Forelimb muscle (tissue), 1 donor: Measurements from ENCODE around the gene TET1. TPM values are rescaled to one million over a fixed set of nuclear protein-coding genes. Genes with fewer than 3 reads are reported as not detected.
"Not testable (repeated sequence)": the region's sequence is repeated elsewhere in the genome, so short reads cannot be mapped to it uniquely, and the experiment has no call there.

Experiments
- DNase-seq: peaks from one replicate; pipeline ENCODE4 v3.0.0-alpha.2; 2013; ENCODE audit warnings: low read depth
- polyA plus RNA-seq: library from polyadenylated mRNA; unstranded; fragments of 120-200 nt; gene quantifications from one replicate; pipeline ENCODE4 v1.2.1, GENCODE V29; 2013; ENCODE audit not compliant: insufficient read length

The TET1 gene
- polyA plus RNA-seq, 1 donor, result 8.2 TPM

DNA sequence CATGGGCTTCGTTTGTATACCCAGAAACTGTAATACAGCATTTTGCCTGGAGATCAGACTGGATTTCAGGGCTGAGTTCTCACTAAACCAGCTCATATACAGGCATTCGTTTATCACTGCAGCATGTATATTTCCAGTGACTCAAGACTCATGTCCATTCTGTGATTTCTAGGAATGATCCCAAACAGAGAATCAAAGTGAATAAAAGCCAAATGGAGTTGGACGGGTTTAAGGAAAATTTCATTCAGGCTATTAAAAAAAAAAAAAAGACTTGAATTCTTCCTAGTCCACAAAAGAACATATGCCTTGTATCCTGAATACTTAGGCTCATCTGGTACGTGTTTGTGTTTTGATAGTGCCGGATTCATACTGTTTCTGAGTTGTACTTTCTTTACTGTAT, 46.8 kb downstream of the TET1 start:
- DNase-seq, result peak; percentile 90

DNA sequence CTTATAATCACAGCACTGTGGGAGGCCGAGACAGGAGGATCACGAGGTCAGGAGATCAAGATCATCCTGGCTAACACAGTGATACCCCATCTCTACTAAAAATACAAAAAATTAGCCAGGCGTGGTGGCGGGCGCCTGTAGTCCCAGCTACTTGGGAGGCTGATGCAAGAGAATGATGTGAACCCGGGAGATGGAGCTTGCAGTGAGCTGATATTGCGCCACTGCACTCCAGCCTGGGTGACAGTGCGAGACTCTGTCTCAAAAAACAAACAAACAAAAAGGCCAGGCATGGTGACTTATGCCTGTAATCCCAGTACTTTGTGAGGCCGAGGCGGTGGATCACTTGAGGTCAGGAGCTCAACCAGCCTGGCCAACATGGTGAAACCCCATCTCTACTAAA, 49.9 kb downstream of the TET1 start:
- DNase-seq, result not testable (repeated sequence)

DNA sequence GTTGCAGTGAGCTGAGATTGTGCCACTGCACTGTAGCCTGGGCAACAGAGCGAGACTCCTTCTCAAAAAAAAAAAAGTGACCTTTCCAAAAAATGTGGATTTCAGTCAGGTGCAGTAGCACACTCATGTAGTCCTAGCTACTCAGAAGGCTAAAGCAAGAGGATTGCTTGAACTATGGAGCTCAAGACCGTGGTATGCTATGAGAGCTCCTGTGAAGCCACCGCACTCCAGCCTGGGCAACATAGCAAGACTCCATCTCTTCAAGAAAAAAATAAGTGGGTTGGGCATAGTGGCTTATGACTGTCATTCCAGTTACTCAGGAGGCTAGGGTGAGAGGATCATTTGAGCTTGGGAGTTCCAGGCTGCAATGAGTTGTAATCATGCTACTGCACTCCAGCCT, 51.1 kb downstream of the TET1 start:
- no peak for DNase-seq

DNA sequence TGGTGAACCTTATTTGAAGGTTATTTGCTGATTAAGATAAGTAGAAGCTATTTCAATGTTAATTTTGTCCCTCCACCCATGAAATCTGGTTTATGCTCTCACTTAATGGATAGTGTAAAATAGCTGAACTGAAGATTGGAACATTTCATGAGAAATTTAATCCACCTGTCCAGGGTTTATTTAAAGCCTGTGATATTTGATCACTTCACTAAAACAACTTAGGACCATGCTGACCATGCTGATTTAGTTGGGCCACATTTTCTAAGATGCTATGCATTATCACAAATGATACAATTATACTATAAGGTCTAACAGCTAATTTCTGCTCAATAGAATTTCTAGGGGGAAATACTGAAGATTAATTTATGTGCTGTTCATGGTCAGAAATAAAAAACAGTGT, 53.8 kb downstream of the TET1 start:
- not testable (repeated sequence) for DNase-seq

DNA sequence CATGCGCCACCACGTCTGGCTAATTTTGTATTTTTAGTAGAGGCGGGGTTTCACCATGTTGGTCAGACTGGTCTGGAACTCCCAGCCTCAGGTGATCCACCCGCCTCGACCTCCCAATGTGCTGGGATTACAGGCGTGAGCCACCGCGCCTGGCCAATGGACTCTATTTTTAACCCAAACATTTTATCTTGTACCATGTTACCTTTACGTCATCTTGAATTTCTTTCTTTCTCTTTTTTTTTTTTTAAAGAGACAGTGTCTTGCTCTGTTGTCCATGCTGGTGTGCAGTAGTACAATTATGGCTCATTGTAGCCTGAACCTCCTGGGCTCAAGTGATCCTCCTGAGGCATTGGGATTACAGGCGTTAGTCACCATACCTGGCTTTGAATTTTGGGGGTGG, 57.6 kb downstream of the TET1 start:
- DNase-seq, result not testable (repeated sequence)

DNA sequence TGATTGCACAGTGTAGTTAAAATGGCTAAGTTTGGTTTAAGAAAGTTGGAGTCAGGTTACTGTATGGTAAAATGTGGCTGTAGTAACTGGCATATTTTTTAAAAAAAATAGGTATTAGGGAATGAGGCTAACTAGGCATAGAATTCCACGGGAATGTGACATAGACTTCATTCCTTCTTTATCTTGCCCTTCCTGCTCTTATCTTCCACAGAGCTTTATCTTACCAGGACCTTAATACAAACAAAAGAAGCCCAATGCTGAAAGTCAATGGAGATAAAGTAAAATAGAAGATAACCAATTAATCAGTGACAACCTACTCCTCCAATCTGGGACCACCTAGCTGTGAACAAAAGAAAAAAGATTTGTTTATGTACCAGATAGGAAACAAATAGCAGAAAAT, 58.1 kb downstream of the TET1 start:
- DNase-seq, result no peak

DNA sequence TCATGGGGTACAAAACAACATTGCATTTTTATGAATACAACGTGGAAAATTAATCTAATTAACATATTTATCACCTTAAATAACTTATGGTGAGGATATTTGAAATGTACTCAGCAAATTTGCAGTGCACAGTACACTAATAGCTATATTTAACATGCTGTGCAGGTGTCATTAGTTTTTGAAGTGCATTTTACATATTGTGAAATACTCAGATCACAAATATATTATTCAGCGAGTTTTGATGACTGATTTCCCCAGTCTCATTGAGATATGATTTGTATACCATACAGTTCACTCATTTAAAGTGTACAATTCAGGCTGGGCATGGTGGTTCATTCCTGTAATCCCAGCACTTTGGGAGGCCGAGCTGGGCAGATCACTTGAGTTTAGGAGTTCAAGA, 59.5 kb downstream of the TET1 start:
- no peak for DNase-seq

DNA sequence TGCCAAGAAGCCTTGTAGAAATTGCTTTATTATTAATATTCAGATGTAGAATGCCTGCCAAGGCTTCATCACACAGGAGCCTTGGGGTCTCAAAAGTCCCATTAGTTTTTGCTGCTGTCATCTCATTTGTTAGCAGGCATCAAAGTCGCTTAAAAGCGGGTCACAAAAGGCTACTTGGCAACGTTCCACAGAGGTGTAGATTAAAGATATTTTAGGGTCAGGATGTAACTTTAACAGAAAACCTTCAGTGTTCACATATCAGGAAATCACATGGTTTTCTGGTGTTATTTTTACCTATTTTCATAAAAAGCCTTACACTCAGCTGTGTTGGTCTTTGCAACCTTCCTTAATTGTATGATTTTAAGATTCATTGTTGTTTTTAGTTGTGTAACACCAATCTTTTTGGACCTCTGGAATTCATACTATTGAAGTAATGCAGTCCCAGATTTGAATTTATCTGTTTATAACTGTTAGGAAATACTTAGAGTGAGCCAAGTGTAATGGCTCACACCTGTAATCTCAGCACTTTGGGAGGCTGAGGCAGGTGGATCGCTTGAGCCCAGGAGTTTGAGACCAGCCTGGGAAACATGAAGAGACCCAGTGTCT, 65.3 kb downstream of the TET1 start:
- no peak for DNase-seq

DNA sequence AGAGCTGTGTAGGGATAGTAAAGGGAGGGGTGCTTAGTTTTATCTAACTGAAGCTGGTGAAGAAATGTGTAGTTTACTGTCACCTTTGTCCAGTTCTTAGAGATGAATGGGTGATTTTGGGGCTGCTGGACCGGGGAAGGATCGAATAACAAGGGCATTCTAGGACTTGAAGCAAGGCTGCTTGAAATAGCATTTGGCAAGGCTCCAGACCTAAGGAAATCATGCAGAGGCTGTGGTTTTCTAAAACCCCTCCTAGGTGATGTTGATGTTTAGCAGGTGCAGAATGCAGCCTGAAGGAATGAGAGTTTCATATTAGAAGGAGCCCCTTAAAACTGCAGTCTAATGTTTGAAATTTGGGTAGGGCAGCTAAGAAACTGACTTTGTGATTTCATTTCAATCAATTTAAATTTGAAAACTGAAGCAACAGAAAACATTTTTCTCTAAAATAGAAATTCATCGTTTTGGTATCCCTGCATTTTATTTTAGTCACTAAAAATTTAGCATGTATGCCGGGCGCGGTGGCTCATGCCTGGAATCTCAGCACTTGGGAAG, 68.5 kb downstream of the TET1 start:
- no peak for DNase-seq

DNA sequence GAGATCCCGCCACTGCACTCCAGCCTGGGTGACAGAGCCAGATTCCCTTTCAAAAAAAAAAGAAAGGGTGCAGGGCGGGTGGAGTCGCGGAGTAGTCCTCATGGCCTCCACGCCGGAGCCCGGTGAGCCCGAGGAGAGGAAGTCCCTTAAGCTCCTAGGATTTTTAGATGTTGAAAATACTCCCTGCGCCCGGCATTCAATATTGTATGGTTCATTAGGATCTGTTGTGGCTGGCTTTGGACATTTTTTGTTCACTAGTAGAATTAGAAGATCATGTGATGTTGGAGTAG, 72.1 kb downstream of the TET1 start:
- not testable (repeated sequence) for DNase-seq

DNA sequence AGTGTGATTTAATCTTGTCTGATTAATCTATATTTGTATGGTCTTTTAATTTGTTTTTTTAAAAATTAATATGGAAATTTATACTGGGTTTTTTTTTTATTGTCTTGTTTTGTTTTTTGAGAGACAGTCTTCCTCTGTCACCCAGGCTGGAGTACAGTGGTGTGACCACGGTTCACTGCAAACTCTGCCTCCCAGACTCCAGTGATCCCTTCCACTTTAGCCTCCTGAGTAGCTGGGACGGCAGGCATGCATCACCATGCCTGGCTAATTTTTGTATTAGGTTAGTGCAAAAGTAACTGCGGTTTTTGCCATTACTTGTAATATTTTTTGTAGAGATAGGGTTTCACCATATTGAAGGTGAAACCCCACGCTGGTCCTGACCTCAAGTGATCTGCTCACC, 73.1 kb downstream of the TET1 start:
- DNase-seq, result no peak

DNA sequence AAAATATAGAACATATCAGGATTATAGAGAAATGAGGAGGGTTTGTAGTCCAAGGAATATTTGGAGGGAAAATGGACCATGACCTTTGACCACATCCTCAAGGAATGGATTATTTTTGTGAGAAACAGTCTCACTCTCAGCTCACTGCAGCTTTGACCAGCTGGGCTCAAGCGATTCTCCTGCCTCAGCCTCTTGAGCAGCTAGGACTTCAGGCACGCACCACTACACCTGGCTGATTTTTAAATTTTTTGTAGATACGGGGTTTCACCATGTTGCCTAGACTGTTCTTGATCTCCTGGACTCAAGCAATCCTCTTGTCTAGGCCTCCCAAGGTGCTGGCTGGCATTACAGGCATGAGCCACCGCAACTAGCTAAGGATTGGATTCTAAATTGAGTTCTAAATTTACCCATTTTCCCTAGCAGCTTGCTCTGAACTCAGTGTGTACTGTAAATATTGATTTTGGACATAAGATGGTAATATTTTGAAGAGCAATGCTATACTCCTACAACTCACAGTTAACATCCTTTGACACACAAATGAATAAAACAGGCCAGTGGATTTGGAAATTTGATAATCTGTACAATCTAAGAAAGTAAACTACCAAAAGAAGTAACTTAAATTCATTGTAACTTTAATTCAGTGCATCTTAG, 73.8 kb downstream of the TET1 start:
- DNase-seq, result no peak

DNA sequence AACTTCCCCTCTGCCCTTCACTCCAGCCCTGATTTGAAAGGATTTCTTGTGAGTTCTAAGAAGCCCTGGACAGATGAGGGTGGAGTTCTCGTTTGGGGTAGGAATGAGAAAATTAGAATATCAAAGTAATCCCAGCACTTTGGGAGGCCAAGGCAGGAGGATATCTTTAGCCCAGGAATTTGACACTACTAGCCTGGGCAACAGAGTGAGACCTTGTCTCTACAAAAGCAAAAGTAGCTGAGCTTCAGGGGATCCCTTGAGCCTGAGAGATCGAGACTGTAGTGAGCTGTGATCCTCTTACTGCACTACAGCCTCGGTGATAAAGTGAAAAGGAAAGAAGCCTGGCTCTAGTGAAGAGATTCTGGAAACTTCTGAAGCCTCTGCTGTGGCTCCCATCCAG, 76.2 kb downstream of the TET1 start:
- DNase-seq, result no peak

DNA sequence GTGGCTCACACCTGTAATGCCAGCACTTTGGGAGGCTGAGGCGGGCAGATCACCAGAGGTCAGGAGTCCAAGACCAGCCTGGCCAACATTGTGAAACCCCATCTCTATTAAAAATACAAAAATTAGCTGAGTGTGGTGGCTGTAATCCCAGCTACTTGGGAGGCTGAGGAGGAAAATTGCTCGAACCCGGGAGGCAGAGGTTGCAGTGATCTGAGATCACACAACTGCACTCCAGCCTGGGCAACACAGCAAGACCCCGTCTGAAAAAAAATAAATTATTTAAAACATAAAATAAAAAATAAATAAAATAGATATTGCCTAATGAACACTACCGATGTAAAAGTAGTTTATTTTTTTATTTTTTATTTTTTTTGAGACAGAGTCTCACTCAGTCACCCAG, 83.4 kb downstream of the TET1 start:
- not testable (repeated sequence) for DNase-seq

DNA sequence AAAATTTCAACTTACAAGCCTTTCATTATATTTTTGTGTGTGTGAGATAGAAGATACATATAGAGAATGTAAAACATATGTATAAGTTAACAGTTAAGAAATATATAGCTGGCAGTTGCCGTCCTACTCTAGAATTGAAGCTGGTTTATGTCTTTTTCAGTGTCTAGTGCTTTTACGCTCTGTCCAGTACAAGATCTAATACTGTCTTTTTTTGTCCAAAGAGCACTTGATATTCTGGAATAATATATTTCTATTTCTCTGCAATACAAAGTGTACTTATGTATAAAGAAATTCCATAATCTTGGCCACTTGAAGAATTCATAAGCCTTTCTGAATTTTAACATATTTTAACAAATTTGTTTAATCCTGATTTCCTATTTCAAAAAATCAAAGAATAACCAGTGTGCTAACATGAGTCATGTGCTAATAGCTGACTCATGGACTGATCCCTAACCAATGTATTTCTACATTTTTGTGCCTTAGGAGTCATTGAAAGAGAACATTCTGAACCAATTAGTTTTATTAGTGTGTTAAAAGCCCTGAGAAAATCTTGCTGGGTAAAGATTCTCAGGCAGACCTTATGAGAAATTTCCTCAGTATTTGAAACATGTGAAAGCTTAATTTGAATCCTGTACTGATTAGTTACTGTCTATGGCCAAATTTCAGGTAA, 87.7 kb downstream of the TET1 start:
- DNase-seq, result no peak

DNA sequence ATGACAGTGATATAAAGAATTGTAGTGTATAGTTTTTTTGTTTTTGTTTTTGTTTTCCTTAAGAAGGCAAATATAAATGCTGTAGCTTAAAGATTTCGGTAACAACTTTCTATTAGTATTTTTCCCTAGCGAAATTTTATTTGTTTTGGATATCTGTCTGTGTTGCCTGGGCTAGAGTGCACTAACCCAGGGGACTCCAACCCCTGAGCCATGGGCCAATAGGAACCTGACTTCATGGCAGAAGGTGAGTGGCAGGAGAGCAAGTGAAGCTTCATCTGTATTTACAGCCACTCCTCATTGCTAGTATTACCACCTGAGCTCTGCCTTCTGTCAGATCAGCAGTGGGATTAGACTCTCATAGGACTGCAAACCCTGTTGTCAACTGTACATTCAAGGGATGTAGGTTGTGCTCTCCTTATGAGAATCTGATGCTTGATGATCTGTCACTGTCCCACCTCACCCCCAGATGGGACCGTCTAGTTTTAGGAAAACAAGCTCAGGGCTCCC, 95.5 kb downstream of the TET1 start:
- no peak for DNase-seq

DNA sequence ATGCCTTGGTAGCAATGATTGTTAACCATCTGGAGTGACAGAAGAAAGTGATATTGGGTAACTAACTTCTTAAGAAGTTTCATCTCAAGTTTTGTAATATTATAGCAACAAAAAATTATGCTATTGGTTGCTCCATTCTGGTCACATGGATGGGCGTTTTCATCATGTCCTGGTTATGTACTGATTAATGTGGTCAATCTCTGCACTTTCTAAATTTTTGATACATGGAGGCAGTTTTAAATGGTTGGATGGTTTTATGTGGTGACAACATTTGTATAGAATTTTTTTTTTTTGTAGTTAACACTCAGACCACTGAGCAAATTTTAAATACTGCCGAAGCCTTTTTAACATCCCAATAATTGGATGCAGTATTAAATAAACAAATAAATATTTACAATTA, 105.7 kb downstream of the TET1 start:
- DNase-seq, result no peak

DNA sequence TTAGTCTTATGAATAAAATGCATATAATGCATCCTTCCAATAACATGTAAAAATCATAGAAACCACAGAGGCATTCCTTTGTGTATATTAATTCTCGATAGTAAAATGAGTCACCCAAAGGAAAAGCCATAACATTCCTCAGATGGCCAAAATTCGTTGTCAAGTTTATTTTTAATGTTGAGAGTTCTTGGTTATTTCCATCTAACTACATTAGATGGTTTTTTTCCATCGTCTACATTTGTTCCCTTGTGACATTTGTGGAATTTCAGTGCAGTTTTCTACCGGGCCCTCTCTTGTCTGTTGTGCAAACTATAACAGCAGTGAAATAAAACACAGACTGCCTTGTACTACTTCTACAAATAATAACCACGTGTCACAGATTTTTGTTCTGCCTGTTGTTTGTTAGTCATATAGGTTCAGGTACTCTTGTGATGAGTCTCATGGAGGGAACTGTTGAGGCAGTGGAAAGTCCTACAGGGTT, 106.2 kb downstream of the TET1 start:
- no peak for DNase-seq

DNA sequence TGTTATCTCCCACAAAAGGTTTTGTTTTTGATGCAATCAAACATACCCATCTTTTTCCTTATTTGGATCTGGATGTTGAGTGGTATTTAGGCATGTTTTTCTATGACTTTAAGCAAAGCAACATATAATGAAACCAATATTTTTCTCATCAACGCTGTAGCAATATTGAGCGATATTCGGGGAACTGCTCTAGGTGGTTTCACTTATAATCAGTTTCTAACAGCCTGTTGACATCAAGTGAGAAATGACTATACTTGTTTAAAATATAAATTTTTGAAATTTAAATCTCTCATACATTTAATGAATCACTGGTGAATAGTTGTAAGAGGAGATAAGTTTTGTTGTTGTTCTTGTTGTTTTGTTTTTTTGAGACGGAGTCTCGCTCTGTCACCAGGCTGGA, 108.1 kb downstream of the TET1 start:
- DNase-seq, result no peak

DNA sequence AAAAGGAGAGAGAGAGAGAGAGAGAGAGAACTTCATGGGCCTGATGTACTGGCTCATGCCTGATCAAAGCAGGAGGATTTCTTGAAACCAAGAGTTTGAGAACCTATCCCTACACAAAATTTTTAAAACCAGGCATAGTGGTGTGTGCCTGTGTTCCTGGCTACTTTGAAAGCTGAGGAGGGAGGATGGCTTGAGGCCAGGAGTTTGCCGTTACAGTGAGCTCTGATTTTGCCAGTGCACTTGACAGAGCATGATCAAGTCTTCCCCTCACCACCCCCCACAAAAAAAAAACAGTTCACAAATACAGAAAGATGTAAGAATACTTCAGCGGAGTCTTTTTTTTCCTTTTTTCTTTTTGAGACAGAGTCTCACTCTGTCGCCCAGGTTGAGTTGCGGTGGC, 108.8 kb downstream of the TET1 start:
- DNase-seq, result no peak

DNA sequence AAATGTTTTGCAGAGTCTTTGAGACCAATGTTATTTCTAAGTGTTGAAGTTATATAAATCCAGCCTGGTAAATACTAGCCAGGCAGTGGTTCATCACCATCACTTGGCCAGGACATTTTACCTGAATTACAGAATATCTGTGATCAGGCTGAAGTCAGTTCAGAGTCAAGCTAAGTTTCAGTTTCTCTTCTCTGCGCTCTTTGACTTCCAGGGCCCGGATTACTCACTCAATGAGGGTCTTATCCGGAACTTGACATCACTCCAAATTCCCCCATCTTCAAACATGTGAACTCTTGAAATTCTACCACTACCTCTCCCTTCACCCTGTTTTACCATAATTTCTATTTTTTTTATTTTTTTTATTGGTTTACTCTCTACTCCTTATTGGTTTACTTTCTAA, 124.3 kb downstream of the TET1 start:
- DNase-seq, result no peak

DNA sequence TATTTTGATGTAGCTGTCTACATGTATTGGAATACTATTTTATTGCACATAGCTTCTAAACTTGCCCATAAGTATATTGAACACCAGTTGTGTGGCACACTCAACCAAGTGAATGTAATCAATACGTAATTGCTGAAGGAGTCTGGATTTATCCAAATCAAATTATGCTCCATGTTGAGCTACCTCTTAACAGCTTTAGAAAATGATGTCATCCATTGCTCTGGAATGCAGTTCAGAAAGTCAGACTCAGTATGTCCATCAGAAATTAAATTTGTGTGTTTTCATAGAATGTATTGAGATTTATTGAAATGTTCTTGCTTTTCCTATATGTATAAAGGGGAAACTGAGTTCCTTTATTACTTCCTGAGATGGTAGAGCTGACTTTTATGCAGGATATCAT, 135.9 kb downstream of the TET1 start:
- no peak for DNase-seq

DNA sequence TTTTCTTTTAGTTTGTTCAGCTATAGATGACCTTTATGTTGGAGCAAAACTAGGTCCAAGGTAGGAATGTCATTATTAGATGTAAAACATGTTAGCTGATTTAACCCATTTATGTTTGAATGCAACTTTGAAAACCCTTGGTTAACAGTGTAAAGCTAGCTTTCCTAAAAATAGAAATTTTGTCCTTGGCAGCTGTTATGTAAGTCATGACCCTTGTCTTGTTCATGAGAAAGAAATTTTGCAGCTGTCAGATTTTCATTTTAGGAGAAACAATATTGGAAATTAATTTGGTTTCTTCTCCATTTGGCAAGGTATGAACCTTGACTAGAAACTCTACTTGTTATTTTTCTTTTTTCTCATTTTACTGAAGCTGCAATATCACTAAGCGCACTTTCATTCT, 137.0 kb downstream of the TET1 start:
- DNase-seq, result no peak
